ENCODE data around the gene ZBTB12.

The ZBTB12 gene

GRCh38 chr6:31928672-31928939 lies 26.7 kb upstream of the ZBTB12 start:
- Mint-ChIP-seq H3K36me3 (ENCODE audit: low read depth) (no peaks in the 10 kb centered on the region), H3K27ac (no peak overlapping the region), H3K4me3 (no peak overlapping the region), H3K27me3 (ENCODE audit: low read depth, poor library complexity) (peaks cover 9% of the 10 kb centered on the region), H3K9me3 (peaks cover 14% of the 10 kb centered on the region), H3K4me1 (peaks cover 11% of the 10 kb centered on the region)
- TF ChIP-seq CTCF (IDR thresholded peaks at IDR 0.05): no peak
- no peak for DNase-seq

- Mint-ChIP-seq H3K4me3 (no peak overlapping the region), H3K36me3 (ENCODE audit: low read depth) (no peaks in the 10 kb centered on the region), H3K27ac (no peak overlapping the region), H3K9me3 (peaks cover 9% of the 10 kb centered on the region), H3K27me3 (ENCODE audit: low read depth, poor library complexity) (peaks cover 9% of the 10 kb centered on the region), H3K4me1 (peaks cover 11% of the 10 kb centered on the region)
- no peak for DNase-seq
- no peak for TF ChIP-seq CTCF (IDR thresholded peaks at IDR 0.05)
These were observed 26.2 kb upstream of the ZBTB12 start for GRCh38 chr6:31927863-31928671.

DNA sequence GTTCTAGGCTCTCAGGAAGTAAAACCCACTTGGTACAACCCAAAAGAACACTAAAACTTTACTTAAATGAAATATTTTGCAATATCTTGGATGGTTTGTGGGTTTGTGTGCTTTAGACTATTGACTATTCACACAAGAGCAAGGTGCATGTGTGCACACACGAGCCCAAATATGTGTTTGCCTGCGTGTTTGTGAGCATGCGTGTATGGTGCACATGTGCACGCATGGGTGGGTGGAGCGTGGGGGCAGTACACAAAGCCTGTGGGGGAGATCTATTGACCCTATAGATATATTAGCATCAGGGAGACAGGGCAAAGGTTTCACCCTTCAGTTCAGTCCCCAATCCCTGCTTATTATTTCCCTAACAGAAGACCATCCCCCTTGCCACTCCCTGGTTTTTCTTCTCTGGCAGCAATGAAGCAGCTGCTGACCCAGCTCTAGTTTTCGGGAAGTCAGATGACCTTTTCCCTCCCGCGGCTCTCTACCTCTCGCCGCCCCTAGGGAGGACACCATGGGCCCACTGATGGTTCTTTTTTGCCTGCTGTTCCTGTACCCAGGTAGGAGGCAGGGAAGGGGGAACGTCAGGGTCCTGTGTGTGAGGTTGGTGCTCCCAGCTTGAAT lies 25.5 kb upstream of the ZBTB12 start, which contains the start of gene C2:
Gene C2 (plus strand): TSS at position 476 of the 621 bp plus-strand sequence. CDS start 36 bp downstream, at position 512.
- no peak within 1 kb of the TSS for H3K27ac Mint-ChIP-seq

GRCh38 chr6:31922942-31923341 lies 21.1 kb upstream of the ZBTB12 start:
- Mint-ChIP-seq H3K27me3 (ENCODE audit: low read depth, poor library complexity) (peaks cover 7% of the 10 kb centered on the region), H3K27ac (no peak overlapping the region), H3K4me3 (no peak overlapping the region), H3K9me3 (no peaks in the 10 kb centered on the region), H3K36me3 (ENCODE audit: low read depth) (no peaks in the 10 kb centered on the region), H3K4me1 (peaks cover 8% of the 10 kb centered on the region)
- TF ChIP-seq CTCF (IDR thresholded peaks at IDR 0.05): no peak
- no peak for DNase-seq

More for the DNA sequence above, 25.5 kb upstream of the ZBTB12 start, which contains the start of gene C2:
- peaks cover 13% of the 10 kb centered on the region for H3K27me3 Mint-ChIP-seq (ENCODE audit: low read depth, poor library complexity)
- H3K4me3 Mint-ChIP-seq: no peak within 1 kb of the TSS
- DNase-seq: no peak
- H3K4me1 Mint-ChIP-seq: peaks cover 11% of the 10 kb centered on the region
- H3K36me3 Mint-ChIP-seq (ENCODE audit: low read depth): no peaks in the 10 kb centered on the region
- peaks cover 5% of the 10 kb centered on the region for H3K9me3 Mint-ChIP-seq
- TF ChIP-seq CTCF (IDR thresholded peaks at IDR 0.05): no peak

DNA sequence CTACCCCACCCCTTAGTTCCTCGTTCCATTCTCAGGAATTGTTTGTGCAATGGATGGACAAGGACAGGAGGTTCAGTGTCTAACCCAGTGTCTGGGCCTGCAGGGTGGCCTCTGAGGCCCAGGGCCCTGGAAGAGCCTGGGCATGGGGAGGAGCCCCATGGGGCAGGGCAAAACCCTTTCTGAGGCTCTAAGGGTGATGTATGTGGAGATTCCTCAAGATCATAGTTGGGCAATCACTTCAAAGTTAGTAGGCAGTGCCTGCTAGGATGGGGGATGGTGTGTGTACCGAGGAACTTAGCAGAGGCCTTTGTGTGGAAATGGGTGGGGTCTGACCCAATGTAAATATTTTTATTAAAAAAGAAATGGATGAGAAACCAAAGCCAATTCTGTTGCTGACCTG lies 18.9 kb upstream of the ZBTB12 start:
- DNase-seq: no peak
- no peak overlapping the region for H3K4me3 Mint-ChIP-seq
- H3K9me3 Mint-ChIP-seq: no peaks in the 10 kb centered on the region
- no peak for TF ChIP-seq CTCF (IDR thresholded peaks at IDR 0.05)
- H3K36me3 Mint-ChIP-seq (ENCODE audit: low read depth): no peaks in the 10 kb centered on the region
- peaks cover 7% of the 10 kb centered on the region for H3K27me3 Mint-ChIP-seq (ENCODE audit: low read depth, poor library complexity)
- no peak overlapping the region for H3K27ac Mint-ChIP-seq
- peaks cover 4% of the 10 kb centered on the region for H3K4me1 Mint-ChIP-seq
